BE2C (cell line): ENCODE measurements around the gene TM4SF4. TPM values are rescaled to one million over a fixed set of nuclear protein-coding genes. Genes with fewer than 3 reads are reported as not detected.

Experiments
- DNase-seq: peaks from one replicate; pipeline ENCODE4 v3.0.0-alpha.2; 2020
- H3K27me3 ChIP-seq: fragments of 250-450 bp; sonication (Bioruptor Pico); 2 replicates; pipeline ENCODE4 v1.5.1; 2020; ENCODE audit warnings: mild to moderate bottlenecking
- H3K36me3 ChIP-seq: fragments of 250-450 bp; sonication (Bioruptor Pico); 2 replicates; pipeline ENCODE4 v1.5.1; 2020; ENCODE audit warnings: mild to moderate bottlenecking
- H3K4me1 ChIP-seq: fragments of 250-450 bp; sonication (Bioruptor Pico); 2 replicates; pipeline ENCODE4 v1.5.1; 2020
- H3K4me3 ChIP-seq: 2 replicates; pipeline ENCODE4 v1.5.1; 2011; ENCODE audit warnings: low read depth, low read length
- H3K9me3 ChIP-seq: fragments of 250-450 bp; sonication (Bioruptor Pico); 2 replicates; pipeline ENCODE4 v1.5.1; 2020
- CTCF ChIP-seq: IDR thresholded peaks from 2 replicates; pipeline ENCODE4 v1.5.1; 2012; ENCODE audit warnings: mild to moderate bottlenecking, low read depth, low read length
- polyA plus RNA-seq: library from polyadenylated mRNA; unstranded; fragments of >200 nt; gene quantifications from one replicate; pipeline ENCODE4 v1.2.1, GENCODE V29; 2012; ENCODE audit warnings: low read depth, missing spikeins; ENCODE audit not compliant: insufficient read length, insufficient read depth

TM4SF4 gene, protein sequence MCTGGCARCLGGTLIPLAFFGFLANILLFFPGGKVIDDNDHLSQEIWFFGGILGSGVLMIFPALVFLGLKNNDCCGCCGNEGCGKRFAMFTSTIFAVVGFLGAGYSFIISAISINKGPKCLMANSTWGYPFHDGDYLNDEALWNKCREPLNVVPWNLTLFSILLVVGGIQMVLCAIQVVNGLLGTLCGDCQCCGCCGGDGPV
- 1.0 TPM for polyA plus RNA-seq

DNA sequence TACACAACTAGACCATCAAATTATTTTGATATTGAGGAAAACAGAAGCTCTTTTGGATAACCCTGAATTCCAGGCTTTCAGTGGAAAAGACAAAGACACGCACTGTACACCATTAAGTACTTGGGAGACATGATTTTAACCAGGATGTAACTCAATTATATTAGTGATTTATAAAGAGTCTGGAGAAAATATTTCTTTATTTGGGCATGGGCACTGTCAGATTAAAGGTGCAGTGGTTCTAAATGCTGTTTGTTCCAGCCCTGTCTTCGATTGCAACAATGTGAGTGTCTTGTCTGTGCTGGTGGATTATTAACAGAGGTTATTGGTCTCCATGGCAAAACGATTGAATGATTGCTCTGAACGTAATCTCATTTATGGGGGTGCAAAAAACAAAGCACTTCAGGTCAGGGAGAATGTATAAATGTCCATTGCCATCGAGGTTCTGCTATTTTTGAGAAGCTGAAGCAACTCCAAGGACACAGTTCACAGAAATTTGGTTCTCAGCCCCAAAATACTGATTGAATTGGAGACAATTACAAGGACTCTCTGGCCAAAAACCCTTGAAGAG, at the start of gene TM4SF4:
TM4SF4 (plus strand) TSS at position 448 of the 568 bp plus-strand sequence. CDS start 181 bp downstream, outside the sequence.
- no peak for TF ChIP-seq CTCF
- no peak for DNase-seq

GRCh38 chr3:149424918-149425317, 49.6 kb upstream of the TM4SF4 start:
- no peak for DNase-seq
- no peak overlapping the region for H3K4me3 ChIP-seq
- no peaks in the 10 kb centered on the region for H3K36me3 ChIP-seq
- peaks cover 16% of the 10 kb centered on the region for H3K4me1 ChIP-seq
- H3K27me3 ChIP-seq, result no peaks in the 10 kb centered on the region
- no peak for TF ChIP-seq CTCF
- no peaks in the 10 kb centered on the region for H3K9me3 ChIP-seq

More for the DNA sequence above, at the start of gene TM4SF4:
- Histone ChIP-seq H3K27me3 (no peaks in the 10 kb centered on the region), H3K9me3 (no peaks in the 10 kb centered on the region), H3K4me3 (no peak within 1 kb of the TSS), H3K4me1 (peaks cover 17% of the 10 kb centered on the region), H3K36me3 (no peaks in the 10 kb centered on the region)

DNA sequence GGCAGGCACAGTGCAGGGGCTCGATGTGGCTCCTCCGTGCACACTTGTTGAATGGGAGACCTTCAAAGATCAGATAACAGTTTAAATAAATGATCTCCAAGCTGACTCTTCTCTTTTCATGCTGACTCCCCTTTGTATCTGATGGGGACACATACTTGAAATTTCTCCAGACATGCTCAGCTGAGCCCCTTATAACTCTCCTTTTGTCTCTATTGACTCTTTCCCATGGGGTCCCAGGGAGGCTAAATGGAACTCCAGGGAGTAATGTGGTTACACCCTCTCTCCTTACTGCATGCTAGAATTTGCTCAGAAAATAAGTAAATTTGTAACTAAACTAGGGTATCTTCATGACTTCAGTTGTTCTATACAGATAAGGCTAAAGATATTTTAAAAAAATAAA, 48.2 kb upstream of the TM4SF4 start:
- TF ChIP-seq CTCF, result no peak
- Histone ChIP-seq H3K4me3 (no peak overlapping the region), H3K36me3 (no peaks in the 10 kb centered on the region), H3K9me3 (no peaks in the 10 kb centered on the region), H3K4me1 (peaks cover 16% of the 10 kb centered on the region), H3K27me3 (no peaks in the 10 kb centered on the region)
- DNase-seq, result no peak

GRCh38 chr3:149428087-149428486, 46.4 kb upstream of the TM4SF4 start:
- DNase-seq, result no peak
- Histone ChIP-seq H3K4me3 (no peak overlapping the region), H3K27me3 (no peaks in the 10 kb centered on the region), H3K36me3 (no peaks in the 10 kb centered on the region), H3K4me1 (peaks cover 16% of the 10 kb centered on the region), H3K9me3 (no peaks in the 10 kb centered on the region)
- no peak for TF ChIP-seq CTCF

GRCh38 chr3:149430216-149430615, 44.3 kb upstream of the TM4SF4 start:
- DNase-seq, result no peak
- Histone ChIP-seq H3K4me3 (no peak overlapping the region), H3K4me1 (peaks cover 16% of the 10 kb centered on the region), H3K27me3 (no peaks in the 10 kb centered on the region), H3K9me3 (no peaks in the 10 kb centered on the region), H3K36me3 (no peaks in the 10 kb centered on the region)
- no peak for TF ChIP-seq CTCF

- Histone ChIP-seq H3K9me3 (no peaks in the 10 kb centered on the region), H3K36me3 (no peaks in the 10 kb centered on the region), H3K4me3 (no peak overlapping the region), H3K4me1 (peaks cover 16% of the 10 kb centered on the region), H3K27me3 (no peaks in the 10 kb centered on the region)
- no peak for TF ChIP-seq CTCF
- DNase-seq, result no peak
These were observed 42.3 kb upstream of the TM4SF4 start for GRCh38 chr3:149432149-149432548.
